K562 (cell line): ENCODE measurements around the gene NT5C. TPM values are rescaled to one million over a fixed set of nuclear protein-coding genes. Genes with fewer than 3 reads are reported as not detected.
A peak's percentile ranks its signal among the peaks of the same experiment; 100 is the strongest.

Experiments
- ATAC-seq: fragments of 200-7000 bp; cut with Tn5 transposase; 3 replicates; pipeline ENCODE4 v1.9.1; 2020; ENCODE audit warnings: moderate library complexity
- BruUV-seq: library from RNA; stranded (reverse); fragments of 400-500 nt; replicated peaks from 2 replicates; lab custom pipeline; 2021; lab: Mats Ljungman, UMichigan
- CTCF ChIA-PET: fragments of 300-600 bp; formaldehyde crosslinking; extraction: SDS; loops from one replicate; lab custom pipeline; 2021; ENCODE audit warnings: low intra/inter-chr PET ratio; lab: Yijun Ruan, JAX
- POLR2A ChIA-PET: fragments of 300-600, 350-650 bp; sonication (Branson Sonifier 250); formaldehyde crosslinking; extraction: SDS; loops from one replicate; lab custom pipeline; 2021; ENCODE audit warnings: antibody characterized with exemption, inconsistent platforms; lab: Yijun Ruan, JAX
- DNase-seq, 4 experiments: peaks; one replicate each; pipeline versions ENCODE4 v3.0.0 to v3.0.0-alpha.2; 2011 to 2018; ENCODE audit warnings: low spot score in 3 of 4, mixed read lengths in 3 of 4; ENCODE audit errors: extremely low read depth in 1 of 4
- FAIRE-seq: peaks from 2 replicates; lab custom pipeline; 2011; peaks lifted over from hg19 to GRCh38; lab: Jason Lieb, UNC
- H2AFZ ChIP-seq: 2 replicates; pipeline ENCODE4 v1.6.0; 2011; ENCODE audit warnings: low read depth, low read length, control low read depth, inconsistent platforms
- H3K27ac ChIP-seq: fragments of 200-600 bp; 3 replicates; pipeline ENCODE4 v1.8.0; 2011; ENCODE audit warnings: low read depth, mild to moderate bottlenecking, control low read depth, inconsistent platforms, low read length, moderate library complexity, mixed read lengths; ENCODE audit errors: extremely low read depth
- H3K27me3 ChIP-seq, 2 experiments: fragments of 300-600 bp in 1 of 2; 2 replicates in 1 of 2; 3 replicates in 1 of 2; pipeline versions ENCODE4 v1.6.0 to v1.8.0; 2011; ENCODE audit warnings: inconsistent platforms in 2 of 2, low read length in 2 of 2, mild to moderate bottlenecking in 1 of 2, mixed read lengths in 1 of 2, moderate library complexity in 1 of 2; ENCODE audit not compliant: control insufficient read depth in 2 of 2, insufficient read depth in 2 of 2
- H3K36me3 ChIP-seq: fragments of 300-600 bp; 3 replicates; pipeline ENCODE4 v1.8.0; 2011; ENCODE audit warnings: mild to moderate bottlenecking, low read length, inconsistent platforms; ENCODE audit not compliant: control insufficient read depth, insufficient read depth
- H3K4me1 ChIP-seq, 2 experiments: fragments of 200-600 bp in 1 of 2; replicated peaks in 1 of 2; 2 replicates in 1 of 2; 3 replicates in 1 of 2; pipeline versions ENCODE4 v1.5.1 to v1.8.0; 2011; ENCODE audit warnings: inconsistent platforms in 2 of 2, low read length in 2 of 2, mild to moderate bottlenecking in 1 of 2, mixed read lengths in 1 of 2, moderate library complexity in 1 of 2; ENCODE audit not compliant: control insufficient read depth in 2 of 2, insufficient read depth in 2 of 2
- H3K4me2 ChIP-seq: 2 replicates; pipeline ENCODE4 v1.6.1; 2011; ENCODE audit warnings: low read length, control low read depth, inconsistent platforms, mixed read lengths; ENCODE audit not compliant: insufficient read depth
- H3K4me3 ChIP-seq: fragments of 200-600 bp; sonication (generic), shearing (Covaris generic); 2 replicates; pipeline ENCODE4 v1.5.1; 2016; ENCODE audit warnings: control low read depth, inconsistent platforms
- H3K79me2 ChIP-seq: fragments of 200-600 bp; 3 replicates; pipeline ENCODE4 v1.8.0; 2011; ENCODE audit warnings: low read length, inconsistent platforms; ENCODE audit not compliant: control insufficient read depth, insufficient read depth
- H3K9ac ChIP-seq, 2 experiments: 2 replicates each; pipeline versions ENCODE4 v1.6.0 to v1.6.1; 2011; ENCODE audit warnings: low read depth in 2 of 2, low read length in 2 of 2, control low read depth in 1 of 2, inconsistent platforms in 1 of 2, mild to moderate bottlenecking in 1 of 2, mixed read lengths in 1 of 2; ENCODE audit not compliant: insufficient read depth in 1 of 2
- H3K9me1 ChIP-seq: one replicate; pipeline ENCODE4 v1.6.0; 2011; ENCODE audit warnings: inconsistent platforms, mild to moderate bottlenecking, low read length, moderate library complexity; ENCODE audit not compliant: control insufficient read depth, insufficient read depth
- H3K9me3 ChIP-seq: replicated peaks from 2 replicates; pipeline ENCODE4 v1.5.1; 2011; ENCODE audit warnings: low read depth, low read length, inconsistent platforms; ENCODE audit not compliant: control insufficient read depth, insufficient read depth
- H4K20me1 ChIP-seq: replicated peaks from 2 replicates; pipeline ENCODE4 v1.6.1; 2011; ENCODE audit warnings: low read length, inconsistent platforms, mixed read lengths; ENCODE audit not compliant: control insufficient read depth, insufficient read depth
- CBFA2T2 ChIP-seq: fragments of 450-650 bp; conservative IDR thresholded peaks from 2 replicates; pipeline ENCODE4 v1.6.1; 2017; ENCODE audit warnings: mild to moderate bottlenecking
- FOXA3 ChIP-seq, 2 experiments: fragments of 450-650 bp in 1 of 2; sonication (generic) in 1 of 2; formaldehyde crosslinking; IDR thresholded peaks in 1 of 2; conservative IDR thresholded peaks in 1 of 2; 2 replicates each; pipeline versions ENCODE4 v1.4.0 to v1.8.0; 2020 to 2022; ENCODE audit warnings: mild to moderate bottlenecking in 2 of 2, missing genetic modification reagents in 1 of 2
- ILK ChIP-seq: fragments of 450-650 bp; IDR thresholded peaks from 2 replicates; pipeline ENCODE4 v1.6.1; 2016; ENCODE audit warnings: missing genetic modification characterization, low read depth, mild to moderate bottlenecking, missing compliant biosample characterization, moderate library complexity, borderline replicate concordance
- KLF10 ChIP-seq: fragments of 250-450 bp; sonication (Bioruptor Pico); IDR thresholded peaks from 2 replicates; pipeline ENCODE4 v1.6.1; 2021; ENCODE audit warnings: matching md5 sums
- MCM2 ChIP-seq: fragments of 450-650 bp; IDR thresholded peaks from 2 replicates; pipeline ENCODE4 v1.6.1; 2017; ENCODE audit warnings: low read depth, mild to moderate bottlenecking
- SIRT6 ChIP-seq: IDR thresholded peaks from one replicate; pipeline ENCODE4 v1.6.1; 2012; ENCODE audit warnings: low read depth, mild to moderate bottlenecking, control low read depth, inconsistent platforms, low read length, moderate library complexity
- SIX5 ChIP-seq, 2 experiments: IDR thresholded peaks; 2 replicates each; pipeline ENCODE4 v1.6.1; 2011; ENCODE audit warnings: low read length in 2 of 2, borderline replicate concordance in 1 of 2, low read depth in 1 of 2, mild to moderate bottlenecking in 1 of 2, moderate library complexity in 1 of 2; ENCODE audit not compliant: insufficient read depth in 1 of 2
- SMC3 ChIP-seq: conservative IDR thresholded peaks from 2 replicates; pipeline ENCODE4 v1.6.1; 2011; ENCODE audit warnings: low read depth, low read length, improper control_type of control experiment; ENCODE audit not compliant: insufficient read depth
- ZFX ChIP-seq: sonication (generic); formaldehyde crosslinking; IDR thresholded peaks from 2 replicates; pipeline ENCODE4 v1.8.0; 2022; ENCODE audit warnings: mild to moderate bottlenecking, missing genetic modification reagents, moderate library complexity
- ZNF79 ChIP-seq: fragments of 250-450 bp; sonication (Bioruptor Pico); IDR thresholded peaks from 2 replicates; pipeline ENCODE4 v1.4.0; 2020; ENCODE audit warnings: low read depth, mild to moderate bottlenecking, moderate library complexity
- WGBS: fragments of 100-300 bp; shearing (Covaris generic); methylation state at CpG from one replicate; pipeline ENCODE4 v1.1.6; 2016; ENCODE audit warnings: low coverage, mixed read lengths; ENCODE audit not compliant: insufficient coverage; ENCODE audit errors: missing lambda C conversion rate; 5-methylcytosine and 5-hydroxymethylcytosine counted together
- in situ Hi-C: fragments of 300-500 bp; cut with MboI; formaldehyde crosslinking; loops from 4 replicates; pipeline ENCODE4 v1.15.0; 2018; ENCODE audit warnings: inconsistent platforms, mixed read lengths
- intact Hi-C: fragments of 100-400 bp; cut with micrococcal nuclease; formaldehyde crosslinking; loops from 2 replicates; pipeline ENCODE4 v1.14.2; 2022
- polyA plus RNA-seq, 8 experiments: library from polyadenylated mRNA; depleted of rRNA in 4 of 8; stranded (reverse) in 5 of 8; unstranded in 3 of 8; fragments of >200 nt; fragmentation: Nextera tagmentation in 2 of 8; fragmentation: Illumina TruSeq in 1 of 8; extraction: Ambion mirVana in 2 of 8; extraction: Trizol in 1 of 8; gene quantifications; 2 replicates each; pipeline versions ENCODE4 v1.2.1 to v1.2.3, GENCODE V29; 2011 to 2014; ENCODE audit warnings: inconsistent platforms in 1 of 8, missing spikeins in 1 of 8
- total RNA-seq, 7 experiments: library from RNA; depleted of rRNA in 6 of 7; stranded (reverse); fragments of >200 nt in 6 of 7; fragmentation: Illumina TruSeq in 2 of 7; extraction: Trizol in 2 of 7; gene quantifications; 2 replicates each; pipeline versions ENCODE4 v1.2.1 to v1.2.3, GENCODE V29; 2011 to 2021; ENCODE audit warnings: low replicate concordance in 1 of 7
- TF ChIP-seq, protein P1 (sequence below): fragments of 250-450 bp; sonication (Bioruptor Pico); IDR thresholded peaks from 2 replicates; pipeline ENCODE4 v1.5.0; 2022; ENCODE audit warnings: mild to moderate bottlenecking
- TF ChIP-seq, protein P2 (sequence below), 2 experiments: fragments of 450-650 bp; IDR thresholded peaks; 2 replicates each; pipeline ENCODE4 v1.6.1; 2018; ENCODE audit warnings: mild to moderate bottlenecking in 2 of 2, low read depth in 1 of 2; ENCODE audit not compliant: partially characterized antibody in 2 of 2

NT5C gene
- total and polyA plus RNA-seq, 9 of the 15 experiments (the other 6 are each of a cell fraction or from before 2014, with no cell fraction given) = 2.9 to 205 (median 45.0) TPM

DNA sequence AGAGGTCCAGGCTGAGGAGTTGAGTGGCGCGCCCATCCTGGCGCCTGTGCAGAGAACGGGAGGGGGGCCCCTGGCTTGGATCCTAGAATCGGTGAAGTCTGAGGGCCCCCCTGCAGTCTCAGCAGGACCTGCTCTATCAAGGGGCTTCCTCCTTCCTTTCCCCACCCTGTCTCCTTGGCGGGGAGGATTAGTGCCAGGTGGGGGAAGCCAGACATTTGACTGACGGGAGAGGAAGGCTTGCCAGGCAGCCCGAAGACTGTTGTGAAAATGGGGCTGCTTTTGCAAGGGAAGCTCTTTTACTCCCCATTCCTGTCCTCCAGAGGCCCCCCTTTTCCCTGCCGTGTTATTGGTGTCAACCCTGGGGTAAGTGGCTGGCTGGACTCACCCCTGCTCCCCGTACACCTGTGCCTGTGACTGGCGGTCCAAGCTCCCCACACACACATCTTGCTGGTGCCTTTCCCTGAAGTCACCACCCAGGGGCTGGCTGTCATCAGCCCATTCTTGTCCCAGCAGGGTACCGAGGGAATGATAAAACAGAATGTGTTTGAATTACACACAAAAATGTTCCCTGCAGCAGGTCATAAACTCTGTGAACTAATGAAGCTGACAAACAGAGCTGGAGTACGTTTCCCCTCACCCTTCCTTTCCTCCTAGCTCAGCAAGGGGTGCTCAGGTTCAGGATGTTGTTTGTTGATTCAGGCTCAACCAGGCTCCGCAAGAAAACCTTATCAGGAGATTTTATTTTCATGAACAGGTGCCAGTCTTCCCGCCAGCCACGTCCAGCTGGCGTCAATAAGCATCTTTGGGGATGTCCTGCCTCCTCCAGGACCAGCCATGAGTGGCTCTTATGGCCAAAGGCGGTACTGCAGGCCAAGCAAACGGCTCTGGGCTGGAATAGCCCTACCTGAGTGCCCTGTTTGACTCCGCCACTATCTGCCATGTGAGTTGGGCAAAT, 26.1 kb downstream of the NT5C start:
- in situ Hi-C loops (no loop called here), intact Hi-C loops (loop anchor here (5.0 kb wide), 1 partner anchor 33 kb away; no protein-coding TSS in a partner anchor)
- Histone ChIP-seq H4K20me1 (no peaks in the 10 kb centered on the region), H3K79me2 (peaks cover 10% of the 10 kb centered on the region), H3K36me3 (no peaks in the 10 kb centered on the region), H3K27ac (no peak overlapping the region), H3K4me1 (peaks cover 6 to 27% of the 10 kb centered on the region in 2 experiments; a peak in 4 of 5 replicates), H2AFZ (no peak overlapping the region), H3K27me3 (no peaks in the 10 kb centered on the region), H3K9me3 (no peaks in the 10 kb centered on the region), H3K4me3 (no peak overlapping the region), H3K9ac (no peak overlapping the region), H3K9me1 (no peaks in the 10 kb centered on the region), H3K4me2 (no peak overlapping the region)
- no TSS peak for BruUV-seq
- ChIA-PET CTCF (no interaction called here), POLR2A (interaction anchor here (0.5 to 2.2 kb wide), 12 partner anchors 9 to 874 kb away, joined by 3 to 10 read pairs (median 4); partner anchors contain the start of genes ACOX1, JPT1 and TEN1)
- DNase-seq (peak; percentile 66 to 73 (median 69)), ATAC-seq (peak; percentile 80), FAIRE-seq (peak; percentile 86)
- WGBS = 38% methylated on average over 20 of the region's 20 CpGs
- no peak for TF ChIP-seq ZFX (CRISPR knock-in tag)
- no peak for TF ChIP-seq CBFA2T2
- TF ChIP-seq ZNF79 (CRISPR knock-in tag) = no peak
- TF ChIP-seq SIRT6 = no peak
- TF ChIP-seq KLF10 (CRISPR knock-in tag) = no peak
- no peak for TF ChIP-seq SIX5 (IDR thresholded peaks at IDR 0.05; ENCODE audit: borderline replicate concordance in 1 of 2, insufficient read depth in 1 of 2, low read depth in 1 of 2, low read length in 2 of 2)
- TF ChIP-seq, protein P1, sequence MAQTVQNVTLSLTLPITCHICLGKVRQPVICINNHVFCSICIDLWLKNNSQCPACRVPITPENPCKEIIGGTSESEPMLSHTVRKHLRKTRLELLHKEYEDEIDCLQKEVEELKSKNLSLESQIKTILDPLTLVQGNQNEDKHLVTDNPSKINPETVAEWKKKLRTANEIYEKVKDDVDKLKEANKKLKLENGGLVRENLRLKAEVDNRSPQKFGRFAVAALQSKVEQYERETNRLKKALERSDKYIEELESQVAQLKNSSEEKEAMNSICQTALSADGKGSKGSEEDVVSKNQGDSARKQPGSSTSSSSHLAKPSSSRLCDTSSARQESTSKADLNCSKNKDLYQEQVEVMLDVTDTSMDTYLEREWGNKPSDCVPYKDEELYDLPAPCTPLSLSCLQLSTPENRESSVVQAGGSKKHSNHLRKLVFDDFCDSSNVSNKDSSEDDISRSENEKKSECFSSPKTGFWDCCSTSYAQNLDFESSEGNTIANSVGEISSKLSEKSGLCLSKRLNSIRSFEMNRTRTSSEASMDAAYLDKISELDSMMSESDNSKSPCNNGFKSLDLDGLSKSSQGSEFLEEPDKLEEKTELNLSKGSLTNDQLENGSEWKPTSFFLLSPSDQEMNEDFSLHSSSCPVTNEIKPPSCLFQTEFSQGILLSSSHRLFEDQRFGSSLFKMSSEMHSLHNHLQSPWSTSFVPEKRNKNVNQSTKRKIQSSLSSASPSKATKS = no peak
- 0 out of 2 replicates have a peak, but pooled peaks have one; percentile 22 for TF ChIP-seq SMC3
- TF ChIP-seq, protein P2, sequence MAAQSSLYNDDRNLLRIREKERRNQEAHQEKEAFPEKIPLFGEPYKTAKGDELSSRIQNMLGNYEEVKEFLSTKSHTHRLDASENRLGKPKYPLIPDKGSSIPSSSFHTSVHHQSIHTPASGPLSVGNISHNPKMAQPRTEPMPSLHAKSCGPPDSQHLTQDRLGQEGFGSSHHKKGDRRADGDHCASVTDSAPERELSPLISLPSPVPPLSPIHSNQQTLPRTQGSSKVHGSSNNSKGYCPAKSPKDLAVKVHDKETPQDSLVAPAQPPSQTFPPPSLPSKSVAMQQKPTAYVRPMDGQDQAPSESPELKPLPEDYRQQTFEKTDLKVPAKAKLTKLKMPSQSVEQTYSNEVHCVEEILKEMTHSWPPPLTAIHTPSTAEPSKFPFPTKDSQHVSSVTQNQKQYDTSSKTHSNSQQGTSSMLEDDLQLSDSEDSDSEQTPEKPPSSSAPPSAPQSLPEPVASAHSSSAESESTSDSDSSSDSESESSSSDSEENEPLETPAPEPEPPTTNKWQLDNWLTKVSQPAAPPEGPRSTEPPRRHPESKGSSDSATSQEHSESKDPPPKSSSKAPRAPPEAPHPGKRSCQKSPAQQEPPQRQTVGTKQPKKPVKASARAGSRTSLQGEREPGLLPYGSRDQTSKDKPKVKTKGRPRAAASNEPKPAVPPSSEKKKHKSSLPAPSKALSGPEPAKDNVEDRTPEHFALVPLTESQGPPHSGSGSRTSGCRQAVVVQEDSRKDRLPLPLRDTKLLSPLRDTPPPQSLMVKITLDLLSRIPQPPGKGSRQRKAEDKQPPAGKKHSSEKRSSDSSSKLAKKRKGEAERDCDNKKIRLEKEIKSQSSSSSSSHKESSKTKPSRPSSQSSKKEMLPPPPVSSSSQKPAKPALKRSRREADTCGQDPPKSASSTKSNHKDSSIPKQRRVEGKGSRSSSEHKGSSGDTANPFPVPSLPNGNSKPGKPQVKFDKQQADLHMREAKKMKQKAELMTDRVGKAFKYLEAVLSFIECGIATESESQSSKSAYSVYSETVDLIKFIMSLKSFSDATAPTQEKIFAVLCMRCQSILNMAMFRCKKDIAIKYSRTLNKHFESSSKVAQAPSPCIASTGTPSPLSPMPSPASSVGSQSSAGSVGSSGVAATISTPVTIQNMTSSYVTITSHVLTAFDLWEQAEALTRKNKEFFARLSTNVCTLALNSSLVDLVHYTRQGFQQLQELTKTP (IDR thresholded peaks at IDR 0.05; ENCODE audit: low read depth in 1 of 2, partially characterized antibody in 2 of 2) = no peak
- TF ChIP-seq ILK (tag) = no peak
- no peak for TF ChIP-seq FOXA3 (CRISPR knock-in tag; conservative IDR thresholded peaks at IDR 0.05 in 1 of 2, IDR thresholded peaks at IDR 0.05 in 1 of 2)
- TF ChIP-seq MCM2 = no peak
